ENCODE data around the gene TMEM255B.

GRCh38 chr13:113749507-113749906, 9.5 kb upstream of the TMEM255B start:
- TF ChIP-seq CTCF (IDR thresholded peaks at IDR 0.05): no peak
- no peak for TF ChIP-seq POLR2A (IDR thresholded peaks at IDR 0.05)
- TF ChIP-seq POLR2AphosphoS5 (IDR thresholded peaks at IDR 0.05): no peak

All from upper lobe of left lung (tissue), 4 donors.